ENCODE data around the gene HIGD1B.

The HIGD1B gene

DNA sequence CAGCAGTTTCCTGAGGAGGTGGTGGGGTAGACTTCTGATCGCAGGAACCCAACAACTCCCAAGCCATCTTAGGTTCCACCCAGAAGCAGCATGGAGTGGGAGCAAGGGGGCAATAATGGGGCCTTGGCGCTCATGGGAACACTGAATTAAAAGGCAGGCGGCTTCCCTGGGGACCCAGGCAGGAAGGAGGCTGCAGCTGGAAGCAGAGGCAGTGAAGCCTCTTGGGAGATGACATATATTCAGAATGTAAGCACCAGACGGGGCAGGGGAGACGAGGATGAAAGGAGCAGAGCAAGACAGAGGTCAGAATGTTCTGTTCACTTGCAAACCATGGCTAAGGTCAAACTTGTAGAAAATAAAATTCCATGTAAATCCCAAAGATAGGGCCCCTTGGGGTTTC, 2.9 kb downstream of the HIGD1B start:
- Histone ChIP-seq H3K27me3 (ENCODE audit: low read length) (no peaks in the 10 kb centered on the region), H4K20me1 (ENCODE audit: low read depth, low read length) (no peaks in the 10 kb centered on the region), H3K9ac (ENCODE audit: low read length) (no peak overlapping the region), H3K4me3 (ENCODE audit: insufficient read depth, low read length, poor library complexity, severe bottlenecking) (no peak overlapping the region), H3K9me3 (ENCODE audit: insufficient read depth, low read length) (no peaks in the 10 kb centered on the region), H2AFZ (ENCODE audit: low read depth, low read length, severe bottlenecking) (no peak overlapping the region), H3K27ac (ENCODE audit: low read depth, low read length) (no peak overlapping the region), H3F3A (ENCODE audit: insufficient read depth) (no peaks in the 10 kb centered on the region), H3K79me2 (ENCODE audit: insufficient read depth, low read length) (no peaks in the 10 kb centered on the region), H3K4me2 (ENCODE audit: low read depth, low read length, poor library complexity, severe bottlenecking) (no peak overlapping the region), H3K36me3 (ENCODE audit: low read length) (no peaks in the 10 kb centered on the region), H3K9me2 (replicated peaks; ENCODE audit: insufficient read depth, low read length) (no peaks in the 10 kb centered on the region)
- no peak for TF ChIP-seq EZH2phosphoT487 (conservative IDR thresholded peaks at IDR 0.05; ENCODE audit: low read length)
- no peak for TF ChIP-seq CTCF (IDR thresholded peaks at IDR 0.05; ENCODE audit: insufficient read depth, low read length, poor library complexity, severe bottlenecking)

- Histone ChIP-seq H3K9me3 (ENCODE audit: insufficient read depth, low read length) (no peaks in the 10 kb centered on the region), H3K9me2 (replicated peaks; ENCODE audit: insufficient read depth, low read length) (no peaks in the 10 kb centered on the region), H4K20me1 (ENCODE audit: low read depth, low read length) (no peaks in the 10 kb centered on the region), H3K79me2 (ENCODE audit: insufficient read depth, low read length) (no peaks in the 10 kb centered on the region), H3K4me3 (ENCODE audit: insufficient read depth, low read length, poor library complexity, severe bottlenecking) (no peak overlapping the region), H3K27me3 (ENCODE audit: low read length) (no peaks in the 10 kb centered on the region), H3F3A (ENCODE audit: insufficient read depth) (no peaks in the 10 kb centered on the region), H3K36me3 (ENCODE audit: low read length) (no peaks in the 10 kb centered on the region; the same call in 1 of the 2 replicates), H3K4me2 (ENCODE audit: low read depth, low read length, poor library complexity, severe bottlenecking) (no peak overlapping the region), H3K27ac (ENCODE audit: low read depth, low read length) (no peak overlapping the region), H2AFZ (ENCODE audit: low read depth, low read length, severe bottlenecking) (no peak overlapping the region), H3K9ac (ENCODE audit: low read length) (no peak overlapping the region)
- TF ChIP-seq CTCF (IDR thresholded peaks at IDR 0.05; ENCODE audit: insufficient read depth, low read length, poor library complexity, severe bottlenecking) (no peak), EZH2phosphoT487 (conservative IDR thresholded peaks at IDR 0.05; ENCODE audit: low read length) (no peak)
Measured at GRCh38 chr17:44854192-44854591, 6.5 kb downstream of the HIGD1B start.

DNA sequence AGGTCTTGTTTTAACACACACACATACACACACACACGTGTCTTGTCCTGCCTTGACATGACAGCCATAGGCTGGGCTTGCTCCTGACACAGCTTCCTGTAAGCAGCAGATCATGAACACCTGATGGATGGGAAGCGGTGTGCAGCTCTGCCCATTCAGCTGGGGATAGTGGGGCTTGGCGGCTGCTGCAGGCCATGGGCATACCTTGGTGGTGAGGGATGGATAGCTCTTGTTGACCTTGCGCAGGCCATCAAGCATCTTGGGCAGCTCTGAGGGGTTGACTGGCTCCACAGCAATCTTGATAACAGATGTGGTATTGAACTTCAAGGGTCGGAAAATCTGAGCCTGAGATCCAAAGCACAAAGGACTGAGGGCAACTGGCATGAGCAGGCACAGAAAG, 12.0 kb downstream of the HIGD1B start:
- H3F3A ChIP-seq (ENCODE audit: insufficient read depth) = no peaks in the 10 kb centered on the region
- no peak overlapping the region for H3K4me3 ChIP-seq (ENCODE audit: insufficient read depth, low read length, poor library complexity, severe bottlenecking)
- H3K27ac ChIP-seq (ENCODE audit: low read depth, low read length) = no peak overlapping the region
- no peak for TF ChIP-seq CTCF (IDR thresholded peaks at IDR 0.05; ENCODE audit: insufficient read depth, low read length, poor library complexity, severe bottlenecking)
- TF ChIP-seq EZH2phosphoT487 (conservative IDR thresholded peaks at IDR 0.05; ENCODE audit: low read length) = no peak
- no peak overlapping the region for H2AFZ ChIP-seq (ENCODE audit: low read depth, low read length, severe bottlenecking)
- no peaks in the 10 kb centered on the region for H3K27me3 ChIP-seq (ENCODE audit: low read length)
- H3K9ac ChIP-seq (ENCODE audit: low read length) = no peak overlapping the region
- no peaks in the 10 kb centered on the region for H3K9me3 ChIP-seq (ENCODE audit: insufficient read depth, low read length)
- no peaks in the 10 kb centered on the region for H4K20me1 ChIP-seq (ENCODE audit: low read depth, low read length)
- no peak overlapping the region for H3K4me2 ChIP-seq (ENCODE audit: low read depth, low read length, poor library complexity, severe bottlenecking)
- H3K9me2 ChIP-seq (replicated peaks; ENCODE audit: insufficient read depth, low read length) = no peaks in the 10 kb centered on the region
- no peaks in the 10 kb centered on the region for H3K79me2 ChIP-seq (ENCODE audit: insufficient read depth, low read length)
- H3K36me3 ChIP-seq (ENCODE audit: low read length) = peaks cover 6% of the 10 kb centered on the region; the same call in 1 of the 2 replicates

All from SU-DHL-6 (cell line).